Measurements from ENCODE around the gene PEAR1. TPM values are rescaled to one million over a fixed set of nuclear protein-coding genes. Genes with fewer than 3 reads are reported as not detected.
A peak's percentile ranks its signal among the peaks of the same experiment; 100 is the strongest.

The PEAR1 gene
- total and polyA plus RNA-seq, 2 of the 4 experiments (the other 2 are of a cell fraction) = 2.0 to 44.4 TPM

DNA sequence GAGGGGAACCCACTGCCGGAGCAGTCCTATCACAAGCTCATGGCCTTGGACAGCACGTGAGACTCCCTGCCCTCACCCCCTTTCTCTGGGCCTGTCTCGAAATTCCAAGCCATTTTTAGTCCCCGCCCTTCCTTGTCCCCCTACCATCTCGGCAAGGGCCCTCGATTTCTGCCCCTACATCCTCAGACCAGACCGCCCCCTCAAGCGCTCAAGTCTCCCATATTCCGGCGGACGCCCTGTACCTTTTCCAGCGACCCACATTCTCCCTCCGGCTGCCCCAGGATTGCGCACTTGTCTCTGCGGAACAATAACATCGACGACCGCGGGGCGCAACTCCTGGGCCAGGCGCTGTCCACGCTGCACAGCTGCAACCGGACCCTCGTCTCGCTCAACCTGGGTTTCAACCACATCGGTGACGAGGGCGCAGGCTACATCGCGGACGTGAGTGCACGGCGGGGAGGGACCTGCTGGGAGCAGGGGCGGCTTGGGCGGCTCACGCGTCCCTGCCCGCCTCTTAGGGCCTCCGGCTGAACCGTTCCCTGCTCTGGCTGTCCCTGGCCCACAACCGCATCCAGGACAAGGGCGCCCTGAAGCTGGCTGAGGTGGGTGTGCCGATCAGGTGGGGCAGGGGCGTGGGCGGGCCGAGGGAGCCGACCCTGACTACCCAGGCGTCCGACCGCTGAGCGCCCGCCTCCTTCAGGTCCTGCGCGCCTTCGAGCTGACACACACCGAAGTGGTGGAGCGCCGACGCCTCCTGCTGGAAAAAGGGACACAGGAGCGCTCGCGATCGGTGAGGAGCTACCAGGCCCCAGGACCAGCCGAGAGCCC is 33.9 kb downstream of the PEAR1 start:
- H3K27me3 ChIP-seq (ENCODE audit: control insufficient read depth, insufficient read depth, low read length) = peaks cover 42% of the 10 kb centered on the region
- no peaks in the 10 kb centered on the region; the same call in 1 of the 2 replicates for H4K20me1 ChIP-seq (ENCODE audit: insufficient read depth, low read length)
- in situ Hi-C loops (cut with MboI; ENCODE audit: low sequenced_read_pairs) = loop anchor here (5.0 kb wide), 1 partner anchor 35 kb away; the partner anchor contains the start of gene PEAR1
- no peak overlapping the region for H4K8ac ChIP-seq (ENCODE audit: low read depth in 2 of 2, low read length in 2 of 2)
- no peaks in the 10 kb centered on the region for H3K36me3 ChIP-seq (ENCODE audit: control insufficient read depth, insufficient read depth, low read length)
- ChIA-PET POLR2A (ENCODE audit: unreplicated experiment) (interaction anchor here (0.9 kb wide), 1 partner anchor 201 kb away, joined by 3 read pairs; no protein-coding TSS in a partner anchor), CTCF (interaction anchor here (0.5 to 2.1 kb wide), 19 partner anchors 10 to 307 kb away, joined by 3 to 24 read pairs (median 3); partner anchors contain the start of genes NES, NTRK1 and PEAR1)
- DNase-seq (peak; percentile 64), ATAC-seq (ENCODE audit: low read depth) (peak; percentile 87)
- H3K4ac ChIP-seq (ENCODE audit: low read depth, low read length) = no peak overlapping the region
- intact Hi-C loops (cut with micrococcal nuclease) = loop anchor here (1.0 to 10.0 kb wide), 2 partner anchors 203 to 238 kb away; partner anchors contain the start of genes ISG20L2 and METTL25B
- H3K4me1 ChIP-seq (ENCODE audit: control insufficient read depth, insufficient read depth, low read length) = no peaks in the 10 kb centered on the region
- no peak overlapping the region for H3K9ac ChIP-seq (ENCODE audit: low read depth, low read length)
- H2AFZ ChIP-seq (replicated peaks; ENCODE audit: low read length, poor library complexity) = peak overlapping the region; percentile 97
- no peaks in the 10 kb centered on the region for H3K79me1 ChIP-seq (ENCODE audit: low read depth in 1 of 2, low read length in 2 of 2)
- WGBS, 2 experiments (ENCODE audit: extremely low coverage in 2 of 2, insufficient read length in 1 of 2) = 4% methylated on average over 38 of the region's 64 CpGs; no CpG with 5 or more reads in 1 of the 2 experiments
- H3K14ac ChIP-seq (replicated peaks; ENCODE audit: low read depth, low read length) = no peak overlapping the region
- H4K5ac ChIP-seq (ENCODE audit: low read depth, low read length) = no peak overlapping the region
- H2BK5ac ChIP-seq (ENCODE audit: low read depth, low read length, poor library complexity, severe bottlenecking) = no peak overlapping the region
- dilution Hi-C loops (cut with HindIII; ENCODE audit: low sequenced_read_pairs, unreplicated experiment) = no loop called here
- no peaks in the 10 kb centered on the region for H3K9me3 ChIP-seq (ENCODE audit: control insufficient read depth, insufficient read depth, low read length)
- H3K23ac ChIP-seq (ENCODE audit: low read depth, low read length) = 0 out of 2 replicates have a peak overlapping the region, but pooled peaks have one; percentile 23
- no peak overlapping the region for H3K27ac ChIP-seq (ENCODE audit: insufficient read depth, low read length)
- peak overlapping the region; percentile 80 for H2AK9ac ChIP-seq (replicated peaks; ENCODE audit: low read depth, low read length, poor library complexity)
- H3K9me1 ChIP-seq (ENCODE audit: insufficient read depth, low read length) = no peaks in the 10 kb centered on the region; the same call in 1 of the 2 replicates
- H2AK5ac ChIP-seq (ENCODE audit: low read depth, low read length) = no peak overlapping the region
- H2BK15ac ChIP-seq (ENCODE audit: low read depth, low read length) = no peak overlapping the region
- BruUV-seq (replicated peaks) = no TSS peak
- no peak overlapping the region for H3K18ac ChIP-seq (ENCODE audit: low read depth, low read length)
- no peak overlapping the region for H2BK20ac ChIP-seq (ENCODE audit: low read depth, low read length)
- no peak overlapping the region; the same call in 1 of the 2 replicates for H2BK120ac ChIP-seq (ENCODE audit: low read depth, low read length)
- TF ChIP-seq CHD1 (IDR thresholded peaks at IDR 0.05; ENCODE audit: low read depth, low read length) (0 out of 2 replicates have a peak, but pooled peaks have one; percentile 36), MAZ (IDR thresholded peaks at IDR 0.05; ENCODE audit: borderline replicate concordance, low read depth, low read length) (no peak; the same call in 1 of the 2 replicates), RAD21 (IDR thresholded peaks at IDR 0.05; ENCODE audit: low read length) (peak; percentile 86), SMC3 (IDR thresholded peaks at IDR 0.05; ENCODE audit: low read depth, low read length) (peak; percentile 67), CEBPB (IDR thresholded peaks at IDR 0.05; ENCODE audit: low read depth, low read length) (0 out of 2 replicates have a peak, but pooled peaks have one; percentile 1), FOS (IDR thresholded peaks at IDR 0.05; ENCODE audit: low read depth, low read length) (no peak)
- TF ChIP-seq, protein P1, sequence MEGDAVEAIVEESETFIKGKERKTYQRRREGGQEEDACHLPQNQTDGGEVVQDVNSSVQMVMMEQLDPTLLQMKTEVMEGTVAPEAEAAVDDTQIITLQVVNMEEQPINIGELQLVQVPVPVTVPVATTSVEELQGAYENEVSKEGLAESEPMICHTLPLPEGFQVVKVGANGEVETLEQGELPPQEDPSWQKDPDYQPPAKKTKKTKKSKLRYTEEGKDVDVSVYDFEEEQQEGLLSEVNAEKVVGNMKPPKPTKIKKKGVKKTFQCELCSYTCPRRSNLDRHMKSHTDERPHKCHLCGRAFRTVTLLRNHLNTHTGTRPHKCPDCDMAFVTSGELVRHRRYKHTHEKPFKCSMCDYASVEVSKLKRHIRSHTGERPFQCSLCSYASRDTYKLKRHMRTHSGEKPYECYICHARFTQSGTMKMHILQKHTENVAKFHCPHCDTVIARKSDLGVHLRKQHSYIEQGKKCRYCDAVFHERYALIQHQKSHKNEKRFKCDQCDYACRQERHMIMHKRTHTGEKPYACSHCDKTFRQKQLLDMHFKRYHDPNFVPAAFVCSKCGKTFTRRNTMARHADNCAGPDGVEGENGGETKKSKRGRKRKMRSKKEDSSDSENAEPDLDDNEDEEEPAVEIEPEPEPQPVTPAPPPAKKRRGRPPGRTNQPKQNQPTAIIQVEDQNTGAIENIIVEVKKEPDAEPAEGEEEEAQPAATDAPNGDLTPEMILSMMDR (conservative IDR thresholded peaks at IDR 0.05; ENCODE audit: low read depth, low read length) = peak; percentile 88
- H3K56ac ChIP-seq (ENCODE audit: extremely low read depth, insufficient read depth, low read length) = no peak overlapping the region
- peak overlapping the region; percentile 39 for H3K4me3 ChIP-seq (ENCODE audit: insufficient read depth, low read depth, low read length)
- H4K91ac ChIP-seq (ENCODE audit: insufficient read depth, low read depth, low read length) = no peak overlapping the region
- H3K4me2 ChIP-seq (ENCODE audit: low read depth, low read length) = peak overlapping the region; percentile 77

Data from IMR-90 (cell line).